HG03575 (cell line): ENCODE results near the gene VTI1A.

Source experiments
- ATAC-seq: cut with Tn5 transposase; IDR thresholded peaks from one replicate; pipeline ENCODE4 v1.9.1; 2021; ENCODE audit not compliant: unreplicated experiment, insufficient number of reproducible peaks, low FRiP score; ENCODE audit errors: extremely low read depth

VTI1A gene

GRCh38 chr10:112778579-112778978 lies 331.6 kb downstream of the VTI1A start:
- no peak for ATAC-seq

- no peak for ATAC-seq
Observed at GRCh38 chr10:112779025-112779770, 332.2 kb downstream of the VTI1A start.

- ATAC-seq, result no peak
Observed at GRCh38 chr10:112782200-112782907, 335.3 kb downstream of the VTI1A start.

DNA sequence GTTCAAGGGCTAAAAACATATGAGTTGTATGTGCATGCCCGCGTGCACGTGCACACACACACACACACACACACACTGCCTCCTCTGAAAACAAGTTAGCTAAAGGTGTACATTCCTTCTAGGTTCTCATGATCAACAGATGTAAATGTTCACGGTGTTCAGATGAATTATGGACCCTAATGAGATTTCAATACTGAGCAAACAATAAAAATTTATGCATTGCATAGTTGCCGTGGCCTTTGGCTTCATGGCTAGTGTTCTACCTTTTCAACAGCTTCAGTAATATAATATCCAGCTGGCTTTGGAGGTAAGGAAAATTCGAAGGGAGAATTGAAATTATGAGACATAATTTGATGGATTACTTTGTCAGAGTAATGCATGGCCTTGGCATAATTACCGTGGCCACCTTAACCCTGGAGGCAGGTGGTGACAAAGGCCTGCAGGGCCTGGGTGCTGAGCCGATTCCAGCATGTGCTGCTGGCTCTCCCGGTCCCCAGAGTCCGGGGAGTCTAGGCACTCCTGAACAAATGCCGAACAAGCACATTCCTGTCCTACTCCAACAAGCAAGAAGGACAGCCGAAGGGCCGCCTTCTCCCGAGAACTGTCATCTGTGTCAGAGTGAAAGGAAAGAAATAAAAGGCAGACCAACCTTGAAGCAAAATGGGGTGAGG lies 336.5 kb downstream of the VTI1A start:
- no peak for ATAC-seq

- no peak for ATAC-seq
Observed at GRCh38 chr10:112784022-112784461, 337.0 kb downstream of the VTI1A start.

- no peak for ATAC-seq
Observed at GRCh38 chr10:112785089-112785488, 338.1 kb downstream of the VTI1A start.

GRCh38 chr10:112789248-112789647 lies 342.2 kb downstream of the VTI1A start:
- no peak for ATAC-seq

- ATAC-seq, result no peak
Observed at GRCh38 chr10:112790030-112790429, 343.0 kb downstream of the VTI1A start.

DNA sequence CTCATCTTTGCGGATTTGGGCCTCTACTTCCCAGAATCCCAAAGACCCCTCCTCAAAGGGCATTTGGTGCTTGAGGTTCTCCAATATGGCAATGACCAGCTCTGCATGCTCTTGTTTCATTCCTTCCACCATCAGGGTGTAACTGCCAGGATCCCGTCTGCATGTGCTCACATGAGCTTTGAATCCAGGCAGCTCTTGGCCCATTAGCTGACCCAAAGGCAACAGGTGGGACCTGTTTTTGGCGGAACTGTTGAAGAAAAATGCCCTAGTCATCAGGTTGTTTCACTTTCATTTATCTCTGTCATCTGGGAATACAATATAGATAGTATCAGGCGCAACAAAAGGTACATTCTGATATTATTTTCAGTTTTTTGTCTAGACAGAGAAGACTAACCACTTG lies 343.9 kb downstream of the VTI1A start:
- ATAC-seq, result no peak

- no peak for ATAC-seq
Observed at GRCh38 chr10:112791447-112791846, 344.4 kb downstream of the VTI1A start.

DNA sequence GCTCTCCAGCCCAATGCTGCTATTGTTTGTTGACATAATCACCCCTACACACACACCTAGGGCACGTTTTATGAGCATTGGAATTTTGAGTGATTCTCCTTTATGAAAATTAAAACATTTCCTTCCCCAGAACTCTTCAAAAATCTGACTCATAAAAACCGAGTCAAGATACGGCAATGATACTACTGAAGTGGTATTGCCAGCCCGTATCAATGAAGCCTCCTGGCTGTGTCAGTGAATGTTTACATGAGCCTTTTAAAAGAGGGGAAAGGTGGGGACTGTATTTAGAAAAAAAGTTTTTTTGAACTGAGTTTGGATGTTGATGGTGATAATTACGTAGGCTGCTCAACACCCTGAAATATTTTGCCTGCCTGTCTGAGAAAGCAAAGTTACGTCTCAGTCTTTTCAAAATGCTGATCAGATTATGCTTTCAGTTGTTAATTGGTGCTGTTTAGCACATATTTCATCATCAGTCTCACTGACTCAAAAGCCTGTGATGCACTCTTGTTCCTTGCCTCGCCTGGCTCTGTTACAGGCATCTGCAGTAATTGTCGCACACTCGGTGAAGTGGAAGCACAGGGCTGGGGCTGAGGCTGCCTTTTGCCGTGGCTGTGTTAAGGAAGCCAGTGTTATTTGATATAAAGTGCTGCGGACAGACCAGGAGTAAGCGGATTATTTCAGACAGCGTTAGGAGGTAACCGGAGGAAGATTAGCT lies 345.6 kb downstream of the VTI1A start:
- no peak for ATAC-seq

DNA sequence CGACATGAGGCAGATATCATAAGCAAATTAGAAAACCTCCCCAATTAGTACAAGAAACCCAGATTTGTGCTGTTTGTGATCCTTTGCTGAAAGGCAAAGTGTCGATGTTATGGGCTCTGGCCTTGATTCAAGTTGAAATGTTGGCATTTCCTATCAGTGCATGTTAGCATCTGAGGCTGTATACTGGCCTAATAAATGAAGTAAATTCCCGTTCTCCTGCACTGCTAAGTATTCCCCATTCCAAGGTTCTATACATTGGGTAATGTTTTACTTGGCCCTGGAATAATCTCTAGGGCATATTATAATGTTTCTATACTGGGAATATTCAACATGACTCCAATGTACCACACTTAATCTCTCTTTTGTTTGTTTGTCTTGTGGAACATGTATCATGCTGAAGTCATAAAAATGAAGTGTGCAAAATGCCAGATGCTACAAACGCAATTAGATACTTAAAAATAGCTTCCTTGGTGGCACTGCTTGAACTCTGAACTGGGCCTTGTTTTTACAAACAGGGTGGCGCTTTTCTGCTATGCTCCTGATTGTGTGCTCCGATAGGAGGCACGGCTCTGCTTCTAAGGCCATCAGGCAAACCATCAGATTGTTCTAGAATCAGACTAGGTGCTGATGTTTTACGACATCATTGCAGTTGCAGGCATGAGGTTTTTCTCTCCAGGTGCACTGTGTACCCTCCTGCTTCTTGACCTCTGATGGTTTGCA lies 346.3 kb downstream of the VTI1A start:
- ATAC-seq, result no peak

DNA sequence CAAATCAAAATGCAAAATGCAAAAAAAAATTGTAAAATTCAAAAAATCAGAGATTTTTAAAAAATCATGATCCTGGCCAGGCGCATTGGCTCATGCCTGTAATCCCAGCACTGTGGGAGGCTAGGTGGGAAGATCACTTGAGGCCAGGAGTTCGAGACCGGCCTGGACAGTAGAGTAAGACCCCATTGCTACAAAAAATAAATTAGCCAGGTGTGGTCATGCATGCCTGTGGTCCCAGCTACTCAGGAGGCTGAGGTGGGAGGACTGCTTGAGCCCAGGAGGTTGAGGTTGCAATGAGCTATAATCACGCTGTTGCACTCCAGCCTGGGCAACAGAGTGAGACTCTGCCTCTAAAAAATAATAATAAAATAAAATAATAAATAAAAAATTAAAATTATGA lies 347.2 kb downstream of the VTI1A start:
- ATAC-seq, result no peak

- ATAC-seq, result no peak
Observed at GRCh38 chr10:112795067-112795466, 348.1 kb downstream of the VTI1A start.

DNA sequence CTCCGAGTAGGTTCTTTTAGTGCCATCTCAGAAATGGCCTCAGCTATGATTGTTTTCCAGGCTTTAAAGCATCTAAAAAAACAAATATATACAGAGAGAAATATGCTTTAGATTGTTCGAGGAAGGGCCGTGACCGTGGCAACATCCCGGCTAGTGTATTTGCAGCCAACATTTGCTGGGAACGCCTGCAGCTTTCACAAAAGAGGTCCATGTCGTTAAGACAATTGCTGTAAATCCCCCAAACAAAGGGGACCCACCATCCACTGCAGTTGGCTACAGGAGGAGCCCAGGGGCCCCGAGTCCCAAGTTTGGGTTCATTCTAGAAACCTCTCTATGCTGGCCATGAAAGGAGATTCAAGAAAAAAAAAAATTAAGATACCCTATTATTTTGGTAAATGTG lies 350.2 kb downstream of the VTI1A start:
- no peak for ATAC-seq

GRCh38 chr10:112797855-112798254 lies 350.8 kb downstream of the VTI1A start:
- no peak for ATAC-seq

DNA sequence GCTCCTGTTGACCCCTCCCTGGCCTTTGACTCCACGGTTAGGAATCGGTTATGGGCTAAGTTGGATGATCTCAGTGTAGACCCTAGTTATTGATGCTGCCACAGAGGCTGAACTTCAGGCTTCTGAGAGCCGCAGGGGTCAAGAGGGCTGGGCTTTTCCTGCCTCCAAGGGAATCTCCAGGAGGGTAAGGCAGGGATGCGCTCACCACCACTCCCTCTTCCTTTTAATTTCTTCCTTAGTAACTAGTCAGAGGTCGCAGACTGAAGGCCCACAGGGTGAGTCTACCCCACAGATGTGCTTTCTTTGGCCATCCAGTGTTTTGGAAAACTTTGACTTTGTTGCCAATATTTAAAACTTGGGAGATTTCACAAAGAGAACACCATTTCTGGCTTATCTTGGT lies 352.0 kb downstream of the VTI1A start:
- ATAC-seq, result no peak

DNA sequence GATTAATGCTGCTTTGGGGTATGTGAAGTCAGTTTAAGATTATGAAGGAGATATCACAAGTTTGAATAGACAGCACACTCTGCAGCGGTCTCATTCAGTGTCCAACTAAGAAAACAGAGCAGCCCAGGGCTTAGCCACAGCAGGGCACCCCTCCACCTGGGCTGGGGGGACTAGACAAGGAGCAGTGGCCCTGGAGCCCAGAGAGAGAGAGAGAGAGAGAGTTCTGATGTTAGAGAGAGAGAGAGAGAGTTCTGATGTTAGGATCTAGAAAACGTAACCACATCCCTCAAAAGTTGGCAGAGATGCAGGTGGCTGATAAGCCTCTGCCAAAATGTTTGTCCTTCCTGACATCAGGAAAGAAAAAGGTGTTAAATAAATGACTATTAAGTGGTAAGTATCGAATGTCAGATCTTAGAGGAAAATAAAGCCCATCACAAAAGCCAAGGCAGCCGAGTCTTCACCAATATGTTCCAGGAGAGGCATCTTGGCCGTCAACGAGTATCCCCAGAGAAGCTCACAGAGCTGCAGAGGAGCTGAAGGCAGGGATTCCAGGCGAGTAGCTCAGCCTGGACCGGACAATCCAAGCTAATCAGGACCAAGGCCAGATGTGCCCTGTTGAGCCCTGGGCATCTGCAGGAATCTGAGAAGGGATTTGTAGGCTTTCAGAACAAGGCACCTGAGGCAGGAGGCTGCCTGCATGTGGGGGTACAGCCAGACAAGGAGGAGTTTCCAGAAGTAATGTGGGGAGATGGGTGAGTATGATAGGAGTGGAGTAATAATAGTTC lies 352.9 kb downstream of the VTI1A start:
- ATAC-seq, result no peak
